HEK293T (cell line): Measurements from ENCODE around the gene NFASC.

ENCODE experiments used
- CTCF ChIA-PET: fragments of 350-600 bp; formaldehyde crosslinking; extraction: SDS; loops from one replicate; lab custom pipeline; 2021; ENCODE audit warnings: antibody characterized with exemption, inconsistent platforms; lab: Yijun Ruan, JAX
- POLR2A ChIA-PET: fragments of 350-600 bp; formaldehyde crosslinking; extraction: SDS; loops from one replicate; lab custom pipeline; 2020; ENCODE audit warnings: antibody characterized with exemption, inconsistent platforms; lab: Yijun Ruan, JAX
- DNase-seq: peaks from one replicate; pipeline ENCODE4 v3.0.0; 2012; ENCODE audit warnings: mixed read lengths; ENCODE audit errors: extremely low spot score
- ARNT ChIP-seq: fragments of 450-650 bp; IDR thresholded peaks from 2 replicates; pipeline ENCODE4 v1.6.1; 2017; ENCODE audit warnings: mild to moderate bottlenecking
- BHLHE40 ChIP-seq: fragments of 450-650 bp; IDR thresholded peaks from 2 replicates; pipeline ENCODE4 v1.6.1; 2016; ENCODE audit warnings: mild to moderate bottlenecking, moderate library complexity, borderline replicate concordance
- CTBP1 ChIP-seq: fragments of 450-650 bp; IDR thresholded peaks from 2 replicates; pipeline ENCODE4 v1.6.1; 2016; ENCODE audit warnings: borderline replicate concordance
- ELF4 ChIP-seq: fragments of 450-650 bp; IDR thresholded peaks from 2 replicates; pipeline ENCODE4 v1.6.1; 2017; ENCODE audit warnings: antibody characterized with exemption
- FOXA1 ChIP-seq: fragments of 450-650 bp; IDR thresholded peaks from 2 replicates; pipeline ENCODE4 v1.6.1; 2016; ENCODE audit warnings: mild to moderate bottlenecking
- FOXK2 ChIP-seq: fragments of 450-650 bp; IDR thresholded peaks from 2 replicates; pipeline ENCODE4 v1.6.1; 2016; ENCODE audit warnings: mild to moderate bottlenecking
- FOXM1 ChIP-seq: fragments of 450-650 bp; IDR thresholded peaks from 2 replicates; pipeline ENCODE4 v1.6.1; 2017; ENCODE audit warnings: mild to moderate bottlenecking, borderline replicate concordance
- HDGF ChIP-seq: fragments of 450-650 bp; IDR thresholded peaks from 2 replicates; pipeline ENCODE4 v1.6.1; 2017; ENCODE audit warnings: antibody characterized with exemption, borderline replicate concordance
- L3MBTL2 ChIP-seq: fragments of 450-650 bp; conservative IDR thresholded peaks from 2 replicates; pipeline ENCODE4 v1.6.1; 2016; ENCODE audit warnings: mild to moderate bottlenecking
- LEF1 ChIP-seq: fragments of 450-650 bp; IDR thresholded peaks from 2 replicates; pipeline ENCODE4 v1.6.1; 2017; ENCODE audit warnings: mild to moderate bottlenecking, borderline replicate concordance
- NFRKB ChIP-seq: fragments of 450-650 bp; IDR thresholded peaks from 2 replicates; pipeline ENCODE4 v1.6.1; 2016; ENCODE audit warnings: mild to moderate bottlenecking, moderate library complexity
- PKNOX1 ChIP-seq: fragments of 450-650 bp; IDR thresholded peaks from 2 replicates; pipeline ENCODE4 v1.6.1; 2016
- SP1 ChIP-seq: fragments of 450-650 bp; IDR thresholded peaks from 2 replicates; pipeline ENCODE4 v1.6.1; 2017
- SUZ12 ChIP-seq: fragments of 450-650 bp; IDR thresholded peaks from 2 replicates; pipeline ENCODE4 v1.6.1; 2016; ENCODE audit warnings: mild to moderate bottlenecking
- TARDBP ChIP-seq: fragments of 450-650 bp; IDR thresholded peaks from 2 replicates; pipeline ENCODE4 v1.6.1; 2016
- ZNF384 ChIP-seq: fragments of 450-650 bp; IDR thresholded peaks from 2 replicates; pipeline ENCODE4 v1.6.1; 2016

Gene NFASC

GRCh38 chr1:204873714-204874113 lies 3.1 kb downstream of the NFASC start:
- ChIA-PET CTCF (no interaction called here), POLR2A (no interaction called here)
- TF ChIP-seq ARNT = no peak
- no peak for TF ChIP-seq SUZ12
- TF ChIP-seq L3MBTL2 = no peak
- TF ChIP-seq ELF4 = no peak
- no peak for TF ChIP-seq PKNOX1
- TF ChIP-seq FOXK2 = no peak
- TF ChIP-seq LEF1 = no peak
- TF ChIP-seq SP1 = no peak
- DNase-seq = no peak

DNA sequence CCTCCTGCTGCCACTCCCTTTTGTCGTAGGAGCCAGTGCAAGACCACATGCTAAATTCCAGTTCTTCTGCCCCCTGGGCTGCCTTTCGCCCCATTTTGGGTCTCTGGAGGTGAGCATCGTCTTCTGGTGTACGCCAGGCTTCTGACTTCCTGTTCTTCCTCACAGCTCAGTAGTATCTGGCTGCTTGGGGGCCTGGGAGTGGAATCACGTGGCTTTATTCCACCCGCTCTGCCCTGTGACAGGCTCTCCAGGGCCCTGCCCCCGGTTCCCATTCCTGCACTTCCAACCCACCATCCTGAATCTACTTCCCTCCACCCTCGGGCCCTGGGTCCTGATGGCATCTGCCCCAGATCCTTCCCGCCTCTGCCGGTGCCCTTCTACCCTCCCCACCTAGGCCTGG lies 3.6 kb downstream of the NFASC start:
- ChIA-PET CTCF (no interaction called here), POLR2A (no interaction called here)
- no peak for TF ChIP-seq FOXK2
- TF ChIP-seq SUZ12 = no peak
- DNase-seq = no peak

DNA sequence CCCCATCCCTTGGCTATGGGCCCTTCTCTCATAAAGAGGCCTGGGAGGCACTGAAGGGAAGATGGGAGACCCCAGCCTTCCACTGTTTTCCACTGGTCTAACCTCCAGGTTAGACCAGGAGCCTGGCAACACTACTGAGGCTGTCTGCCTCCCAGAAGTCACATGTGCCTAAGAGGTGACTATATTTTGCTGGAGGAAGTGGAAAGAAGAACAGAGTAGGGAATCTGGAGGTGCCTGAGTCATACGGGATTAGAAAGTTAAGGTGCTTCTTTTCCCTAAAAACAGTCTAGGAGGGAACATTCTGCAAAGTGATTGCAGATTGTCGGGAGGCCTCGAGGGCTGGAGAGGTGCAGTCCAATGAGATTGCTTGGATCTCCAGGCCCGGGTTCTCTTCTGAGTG lies 4.6 kb downstream of the NFASC start:
- TF ChIP-seq ARNT (no peak), TARDBP (no peak), FOXM1 (no peak), HDGF (no peak), CTBP1 (no peak), FOXK2 (no peak), NFRKB (no peak), SUZ12 (no peak)
- ChIA-PET CTCF (no interaction called here), POLR2A (no interaction called here)
- no peak for DNase-seq

GRCh38 chr1:204878621-204879234 lies 8.1 kb downstream of the NFASC start:
- DNase-seq = no peak
- ChIA-PET POLR2A (no interaction called here), CTCF (no interaction called here)
- no peak for TF ChIP-seq SUZ12
- TF ChIP-seq ARNT = no peak
- TF ChIP-seq CTBP1 = no peak
- TF ChIP-seq FOXK2 = no peak
- TF ChIP-seq FOXA1 = no peak
- TF ChIP-seq NFRKB = no peak
- no peak for TF ChIP-seq BHLHE40
- TF ChIP-seq ZNF384 = no peak
- TF ChIP-seq SP1 = no peak
- no peak for TF ChIP-seq LEF1
- no peak for TF ChIP-seq L3MBTL2
- TF ChIP-seq FOXM1 = no peak
- no peak for TF ChIP-seq PKNOX1
- no peak for TF ChIP-seq TARDBP
- TF ChIP-seq HDGF = no peak
- TF ChIP-seq ELF4 = no peak

DNA sequence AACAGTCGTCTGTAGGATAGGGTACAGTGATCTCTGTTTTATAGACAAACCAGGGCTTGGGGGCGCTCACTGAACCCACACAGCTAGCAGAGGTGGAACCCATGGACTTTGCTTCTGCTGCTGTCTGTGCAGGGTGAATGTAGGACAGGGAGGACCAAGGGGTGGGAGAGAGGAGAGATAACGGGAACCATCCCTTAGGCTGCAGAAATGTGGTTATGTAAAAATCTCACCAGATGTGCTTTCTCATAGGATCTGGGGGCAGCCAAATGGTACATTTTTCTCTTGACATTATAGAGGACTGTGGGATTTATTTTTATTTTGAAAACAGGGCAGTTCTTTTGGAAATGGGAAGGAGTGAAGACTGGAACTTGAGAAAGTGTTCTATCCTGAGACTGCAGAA lies 8.7 kb downstream of the NFASC start:
- ChIA-PET POLR2A (no interaction called here), CTCF (no interaction called here)
- no peak for DNase-seq
- TF ChIP-seq L3MBTL2 = no peak
- no peak for TF ChIP-seq SUZ12
- TF ChIP-seq NFRKB = no peak
- TF ChIP-seq ELF4 = no peak
- TF ChIP-seq PKNOX1 = no peak
- TF ChIP-seq BHLHE40 = no peak
- TF ChIP-seq FOXK2 = no peak
- TF ChIP-seq SP1 = no peak
- no peak for TF ChIP-seq TARDBP
- no peak for TF ChIP-seq HDGF
- TF ChIP-seq ZNF384 = no peak

- no peak for DNase-seq
- TF ChIP-seq ARNT (no peak), LEF1 (no peak), PKNOX1 (no peak), FOXK2 (no peak), TARDBP (no peak), FOXA1 (no peak), SP1 (no peak), ELF4 (no peak), ZNF384 (no peak), CTBP1 (no peak), FOXM1 (no peak), BHLHE40 (no peak), HDGF (no peak), SUZ12 (no peak), L3MBTL2 (no peak), NFRKB (no peak)
- POLR2A ChIA-PET = no interaction called here
- CTCF ChIA-PET = interaction anchor here (0.6 kb wide), 1 partner anchor 361 kb away, joined by 3 read pairs; no protein-coding TSS in a partner anchor
Observed at GRCh38 chr1:204880906-204881305, 10.2 kb downstream of the NFASC start.
